Mesendoderm (in vitro differentiated cells): ENCODE results near the gene NMNAT3.
"Not testable (repeated sequence)": the region's sequence is repeated elsewhere in the genome, so short reads cannot be mapped to it uniquely, and the experiment has no call there.

Experiments
- DNase-seq: peaks from one replicate; pipeline ENCODE4 v3.0.0; 2013
- H2AK5ac ChIP-seq: 2 replicates; pipeline ENCODE4 v1.6.1; 2013; ENCODE audit warnings: low read length, inconsistent platforms
- H2BK120ac ChIP-seq: 2 replicates; pipeline ENCODE4 v1.6.1; 2013; ENCODE audit warnings: low read depth, mild to moderate bottlenecking, low read length, moderate library complexity, mixed read lengths
- H2BK15ac ChIP-seq: replicated peaks from 2 replicates; pipeline ENCODE4 v1.6.1; 2013; ENCODE audit warnings: low read depth, mild to moderate bottlenecking, moderate library complexity
- H2BK5ac ChIP-seq: 2 replicates; pipeline ENCODE4 v1.6.1; 2013; ENCODE audit warnings: low read length, inconsistent platforms
- H3K18ac ChIP-seq: 2 replicates; pipeline ENCODE4 v1.6.1; 2013; ENCODE audit warnings: mild to moderate bottlenecking, low read length, mixed read lengths
- H3K23ac ChIP-seq: one replicate; pipeline ENCODE4 v1.6.1; 2013; ENCODE audit warnings: low read length
- H3K27ac ChIP-seq: 2 replicates; pipeline ENCODE4 v1.5.1; 2013; ENCODE audit warnings: low read depth, mild to moderate bottlenecking, inconsistent platforms, low read length, moderate library complexity
- H3K27me3 ChIP-seq: 2 replicates; pipeline ENCODE4 v1.6.1; 2013; ENCODE audit warnings: low read length, control low read depth, mild to moderate bottlenecking, inconsistent platforms; ENCODE audit not compliant: insufficient read depth, poor library complexity
- H3K36me3 ChIP-seq: 2 replicates; pipeline ENCODE4 v1.6.1; 2013; ENCODE audit warnings: low read length, inconsistent platforms; ENCODE audit not compliant: control insufficient read depth, insufficient read depth
- H3K4ac ChIP-seq: one replicate; pipeline ENCODE4 v1.6.1; 2013; ENCODE audit warnings: low read depth, mild to moderate bottlenecking, low read length, moderate library complexity
- H3K4me1 ChIP-seq: 2 replicates; pipeline ENCODE4 v1.6.1; 2013; ENCODE audit warnings: low read depth, low read length, inconsistent platforms; ENCODE audit not compliant: control insufficient read depth
- H3K4me2 ChIP-seq: 2 replicates; pipeline ENCODE4 v1.6.1; 2013; ENCODE audit warnings: low read length
- H3K4me3 ChIP-seq: 2 replicates; pipeline ENCODE4 v1.5.1; 2013; ENCODE audit warnings: mild to moderate bottlenecking, low read length
- H3K56ac ChIP-seq: one replicate; pipeline ENCODE4 v1.6.1; 2013; ENCODE audit warnings: low read length
- H3K79me1 ChIP-seq: 2 replicates; pipeline ENCODE4 v1.6.1; 2013; ENCODE audit warnings: low read length, inconsistent platforms
- H3K79me2 ChIP-seq: 2 replicates; pipeline ENCODE4 v1.6.1; 2013; ENCODE audit warnings: mild to moderate bottlenecking, low read length; ENCODE audit not compliant: control insufficient read depth, insufficient read depth
- H3K9ac ChIP-seq: 2 replicates; pipeline ENCODE4 v1.6.1; 2013; ENCODE audit warnings: low read length, inconsistent platforms
- H4K5ac ChIP-seq: one replicate; pipeline ENCODE4 v1.6.1; 2013; ENCODE audit warnings: low read length
- H4K8ac ChIP-seq: one replicate; pipeline ENCODE4 v1.6.1; 2013; ENCODE audit warnings: low read depth, mild to moderate bottlenecking, control low read depth, low read length, moderate library complexity
- WGBS: extraction: QIAGEN DNeasy Blood & Tissue Kit; methylation state at CpG from one replicate; pipeline ENCODE4 v1.1.7; 2013; ENCODE audit warnings: low lambda C conversion rate, missing lambda C conversion rate; ENCODE audit not compliant: insufficient coverage; ENCODE audit errors: extremely low coverage; 5-methylcytosine and 5-hydroxymethylcytosine counted together

Gene NMNAT3

GRCh38 chr3:139588450-139588849, 89.3 kb downstream of the NMNAT3 start:
- no peak overlapping the region for H2BK5ac ChIP-seq
- no peak overlapping the region for H3K4me2 ChIP-seq
- H3K27ac ChIP-seq, result no peak overlapping the region
- no peaks in the 10 kb centered on the region for H3K4me1 ChIP-seq
- no peaks in the 10 kb centered on the region for H3K79me2 ChIP-seq
- H3K9ac ChIP-seq, result no peak overlapping the region
- H3K27me3 ChIP-seq, result no peaks in the 10 kb centered on the region
- no peaks in the 10 kb centered on the region for H3K36me3 ChIP-seq
- no peak overlapping the region for H4K8ac ChIP-seq
- H4K5ac ChIP-seq, result no peak overlapping the region
- no peaks in the 10 kb centered on the region for H3K79me1 ChIP-seq
- no peak overlapping the region for H3K18ac ChIP-seq
- no peak overlapping the region for H2BK120ac ChIP-seq
- no peak overlapping the region for H3K4me3 ChIP-seq
- no peak overlapping the region for H2AK5ac ChIP-seq
- WGBS, result no CpG with 5 or more reads among the region's 4 CpGs
- H3K56ac ChIP-seq, result no peak overlapping the region
- no peak overlapping the region for H3K23ac ChIP-seq
- DNase-seq, result peak; percentile 81
- no peak overlapping the region for H2BK15ac ChIP-seq
- no peak overlapping the region for H3K4ac ChIP-seq

GRCh38 chr3:139587797-139588196, 90.0 kb downstream of the NMNAT3 start:
- no peak overlapping the region for H3K9ac ChIP-seq
- H4K5ac ChIP-seq, result no peak overlapping the region
- DNase-seq, result no peak
- no peaks in the 10 kb centered on the region for H3K79me2 ChIP-seq
- H3K4me1 ChIP-seq, result no peaks in the 10 kb centered on the region
- no peak overlapping the region for H4K8ac ChIP-seq
- no peak overlapping the region for H3K18ac ChIP-seq
- no peak overlapping the region for H2AK5ac ChIP-seq
- H3K56ac ChIP-seq, result no peak overlapping the region
- H3K36me3 ChIP-seq, result no peaks in the 10 kb centered on the region
- no peak overlapping the region for H2BK120ac ChIP-seq
- no peak overlapping the region for H2BK15ac ChIP-seq
- no peak overlapping the region for H2BK5ac ChIP-seq
- no peak overlapping the region for H3K4ac ChIP-seq
- no peak overlapping the region for H3K4me3 ChIP-seq
- H3K4me2 ChIP-seq, result no peak overlapping the region
- no peak overlapping the region for H3K27ac ChIP-seq
- H3K23ac ChIP-seq, result no peak overlapping the region
- H3K27me3 ChIP-seq, result no peaks in the 10 kb centered on the region
- H3K79me1 ChIP-seq, result no peaks in the 10 kb centered on the region

- no peak overlapping the region for H3K23ac ChIP-seq
- no peaks in the 10 kb centered on the region for H3K79me2 ChIP-seq
- H3K4me2 ChIP-seq, result no peak overlapping the region
- no peak overlapping the region for H2BK5ac ChIP-seq
- no peaks in the 10 kb centered on the region for H3K27me3 ChIP-seq
- H2BK15ac ChIP-seq, result no peak overlapping the region
- no peak for DNase-seq
- no peak overlapping the region for H2AK5ac ChIP-seq
- no peak overlapping the region for H3K4ac ChIP-seq
- no peak overlapping the region for H3K4me3 ChIP-seq
- no peaks in the 10 kb centered on the region for H3K4me1 ChIP-seq
- H3K27ac ChIP-seq, result no peak overlapping the region
- H3K56ac ChIP-seq, result no peak overlapping the region
- no CpG with 5 or more reads among the region's 1 CpG for WGBS
- no peak overlapping the region for H3K18ac ChIP-seq
- no peaks in the 10 kb centered on the region for H3K36me3 ChIP-seq
- no peak overlapping the region for H3K9ac ChIP-seq
- no peaks in the 10 kb centered on the region for H3K79me1 ChIP-seq
- H2BK120ac ChIP-seq, result no peak overlapping the region
- H4K8ac ChIP-seq, result no peak overlapping the region
- no peak overlapping the region for H4K5ac ChIP-seq
Measured at GRCh38 chr3:139586420-139587017, 91.3 kb downstream of the NMNAT3 start.

GRCh38 chr3:139585820-139586219, 92.0 kb downstream of the NMNAT3 start:
- Histone ChIP-seq H4K5ac (no peak overlapping the region), H3K4me3 (no peak overlapping the region), H3K4me1 (no peaks in the 10 kb centered on the region), H3K23ac (no peak overlapping the region), H2BK15ac (no peak overlapping the region), H3K4me2 (no peak overlapping the region), H2BK5ac (no peak overlapping the region), H4K8ac (no peak overlapping the region), H3K4ac (no peak overlapping the region), H3K9ac (no peak overlapping the region), H3K18ac (no peak overlapping the region), H3K79me2 (no peaks in the 10 kb centered on the region), H3K56ac (no peak overlapping the region), H2BK120ac (no peak overlapping the region), H3K27ac (no peak overlapping the region), H2AK5ac (no peak overlapping the region), H3K27me3 (no peaks in the 10 kb centered on the region), H3K36me3 (no peaks in the 10 kb centered on the region), H3K79me1 (no peaks in the 10 kb centered on the region)
- no peak for DNase-seq
- WGBS, result no CpG with 5 or more reads among the region's 4 CpGs

GRCh38 chr3:139583651-139584050, 94.1 kb downstream of the NMNAT3 start:
- not testable (repeated sequence) for H3K4me1 ChIP-seq, H3K4me2 ChIP-seq, H2AK5ac ChIP-seq, H3K4ac ChIP-seq, H2BK5ac ChIP-seq, H3K4me3 ChIP-seq, H2BK15ac ChIP-seq, H3K79me2 ChIP-seq, H3K23ac ChIP-seq, H3K27ac ChIP-seq, DNase-seq, H3K18ac ChIP-seq, H4K5ac ChIP-seq, H3K27me3 ChIP-seq, H3K56ac ChIP-seq, H3K79me1 ChIP-seq, H3K9ac ChIP-seq, H3K36me3 ChIP-seq, H2BK120ac ChIP-seq, H4K8ac ChIP-seq
- WGBS, result no CpG with 5 or more reads among the region's 12 CpGs

- Histone ChIP-seq H3K4ac (no peak overlapping the region), H2BK5ac (no peak overlapping the region), H2AK5ac (no peak overlapping the region), H3K27me3 (no peaks in the 10 kb centered on the region), H3K79me1 (no peaks in the 10 kb centered on the region), H2BK15ac (no peak overlapping the region), H3K4me3 (no peak overlapping the region), H3K4me1 (no peaks in the 10 kb centered on the region), H3K23ac (no peak overlapping the region), H3K36me3 (no peaks in the 10 kb centered on the region), H4K8ac (no peak overlapping the region), H3K18ac (no peak overlapping the region), H3K79me2 (no peaks in the 10 kb centered on the region), H4K5ac (no peak overlapping the region), H3K9ac (no peak overlapping the region), H3K4me2 (no peak overlapping the region), H3K56ac (no peak overlapping the region), H2BK120ac (no peak overlapping the region), H3K27ac (no peak overlapping the region)
- no CpG with 5 or more reads among the region's 7 CpGs for WGBS
- DNase-seq, result no peak
Measured at GRCh38 chr3:139578783-139579182, 99.0 kb downstream of the NMNAT3 start.
